Breast epithelium (tissue), 4 donors: ENCODE data around the gene TTC7B. TPM values are rescaled to one million over a fixed set of nuclear protein-coding genes. Genes with fewer than 3 reads are reported as not detected.

Source experiments
- DNase-seq, 2 donors: peaks; one replicate each; pipeline ENCODE4 v3.0.0-alpha.2; 2019; ENCODE audit warnings: low spot score in 2 of 2
- H3K27ac ChIP-seq, 2 donors: fragments of 200-600 bp; sonication (generic) in 1 of 2; one replicate each; pipeline ENCODE4 v1.5.1; 2016 to 2019; ENCODE audit warnings: mild to moderate bottlenecking in 1 of 2
- H3K27me3 ChIP-seq, 2 donors: fragments of 200-600 bp; sonication (generic) in 1 of 2; one replicate each; pipeline versions ENCODE4 v1.5.1 to v1.6.0; 2017 to 2019; ENCODE audit warnings: control low read depth in 1 of 2, mild to moderate bottlenecking in 1 of 2
- H3K36me3 ChIP-seq: fragments of 200-600 bp; one replicate; pipeline ENCODE4 v1.5.1; 2019
- H3K4me1 ChIP-seq, 2 donors: fragments of 200-600 bp; sonication (generic); one replicate each; pipeline ENCODE4 v1.5.1; 2016 to 2019; ENCODE audit warnings: control low read depth in 1 of 2
- H3K4me3 ChIP-seq, 3 donors: fragments of 200-600 bp; sonication (generic); 1 replicate in 2 of 3; 2 replicates in 1 of 3; pipeline ENCODE4 v1.5.1; 2016 to 2019; ENCODE audit warnings: mild to moderate bottlenecking in 3 of 3, moderate library complexity in 2 of 3
- H3K9me3 ChIP-seq, 2 donors: fragments of 200-600 bp; sonication (generic) in 1 of 2; one replicate each; pipeline ENCODE4 v1.5.1; 2016 to 2019; ENCODE audit warnings: control low read depth in 1 of 2
- CTCF ChIP-seq, 3 donors: fragments of 450-650 bp; IDR thresholded peaks; one replicate each; pipeline ENCODE4 v1.5.1; 2016 to 2017; ENCODE audit warnings: antibody characterized with exemption in 3 of 3, mild to moderate bottlenecking in 3 of 3, moderate library complexity in 3 of 3
- POLR2A ChIP-seq: fragments of 450-650 bp; IDR thresholded peaks from one replicate; pipeline ENCODE4 v1.6.1; 2016; ENCODE audit warnings: antibody characterized with exemption, mild to moderate bottlenecking, moderate library complexity
- POLR2AphosphoS5 ChIP-seq, 3 donors: sonication (generic); formaldehyde crosslinking; IDR thresholded peaks; one replicate each; pipeline ENCODE4 v1.6.1; 2017; ENCODE audit warnings: antibody characterized with exemption in 3 of 3
- intact Hi-C: fragments of 100-400 bp; cut with DNase I; formaldehyde crosslinking; loops from one replicate; pipeline ENCODE4 v1.15.1; 2023; ENCODE audit warnings: low total_unique reads
- total RNA-seq, 3 donors: library from RNA; depleted of rRNA; stranded (reverse); fragments of >200 nt; gene quantifications; one replicate each; pipeline ENCODE4 v1.1.0, GENCODE V29; 2016

Gene TTC7B
- total RNA-seq, 3 donors from 2014 or later, result 14.0 to 29.1 (median 22.0) TPM

DNA sequence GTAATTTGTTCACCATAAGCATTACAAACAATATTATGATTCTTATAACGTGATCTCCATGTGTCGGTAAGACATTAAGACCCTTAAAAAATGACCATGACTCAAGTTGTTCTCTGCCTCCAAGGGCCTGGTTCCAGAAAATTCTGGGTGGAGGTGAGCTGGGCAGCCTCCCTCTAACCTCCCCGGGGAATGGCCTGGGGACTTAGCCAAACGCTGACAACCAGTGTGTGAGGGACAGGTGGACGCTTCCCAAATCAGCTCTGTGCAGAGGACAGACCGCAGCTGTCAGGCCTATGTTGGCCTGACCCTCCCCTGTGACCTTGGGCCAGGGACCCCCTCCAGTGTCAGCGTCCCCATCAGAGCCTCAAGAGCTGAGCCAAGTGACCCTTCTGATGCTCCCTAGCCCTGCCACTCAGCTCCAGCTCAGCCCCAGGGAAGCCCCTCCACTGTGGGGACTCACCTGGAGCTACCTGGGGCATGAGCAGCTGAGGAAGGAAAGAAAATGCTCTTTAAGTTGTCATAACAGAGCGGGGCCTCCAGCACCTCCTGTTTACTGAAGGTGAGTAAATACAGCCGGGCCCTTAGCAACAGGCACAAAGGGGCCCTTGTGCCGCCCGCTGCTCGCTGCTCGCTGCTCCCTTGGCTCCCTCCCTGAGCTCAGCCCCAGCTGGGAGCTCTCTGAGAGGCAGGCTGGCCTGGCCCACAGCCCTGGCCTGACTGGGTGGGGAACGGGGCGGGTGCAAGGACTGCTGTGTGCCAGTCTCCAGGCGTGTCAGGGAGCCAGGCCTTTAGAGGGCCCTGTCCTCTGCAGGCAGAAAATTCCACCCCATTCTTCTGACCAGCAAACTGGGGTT is 302.8 kb downstream of the TTC7B start:
- no peaks in the 10 kb centered on the region for H3K9me3 ChIP-seq
- peaks cover 4 to 20% of the 10 kb centered on the region in 2 donors for H3K4me1 ChIP-seq
- intact Hi-C loops, result no loop called here

GRCh38 chr14:90512329-90512991 is 303.8 kb downstream of the TTC7B start:
- no peak overlapping the region for H3K4me3 ChIP-seq
- DNase-seq, result no peak
- H3K27ac ChIP-seq, result peak overlapping the region; percentile 96 to 98
- TF ChIP-seq POLR2AphosphoS5 (IDR thresholded peaks at IDR 0.05), result no peak
- TF ChIP-seq CTCF (IDR thresholded peaks at IDR 0.05), result no peak
- TF ChIP-seq POLR2A, result no peak
- no peaks in the 10 kb centered on the region for H3K27me3 ChIP-seq
- H3K9me3 ChIP-seq, result no peaks in the 10 kb centered on the region
- intact Hi-C loops, result no loop called here
- peaks cover 4 to 23% of the 10 kb centered on the region in 2 donors for H3K4me1 ChIP-seq
- H3K36me3 ChIP-seq, result no peaks in the 10 kb centered on the region

More for the DNA sequence above, 302.8 kb downstream of the TTC7B start:
- no peaks in the 10 kb centered on the region for H3K36me3 ChIP-seq
- no peak overlapping the region for H3K4me3 ChIP-seq
- peak overlapping the region; percentile 96 to 98 for H3K27ac ChIP-seq
- peak; percentile 82 to 91 for DNase-seq
- no peaks in the 10 kb centered on the region for H3K27me3 ChIP-seq
- TF ChIP-seq CTCF (IDR thresholded peaks at IDR 0.05) (no peak), POLR2AphosphoS5 (IDR thresholded peaks at IDR 0.05) (peak in 1 of 3 donors; percentile 56), POLR2A (no peak)

DNA sequence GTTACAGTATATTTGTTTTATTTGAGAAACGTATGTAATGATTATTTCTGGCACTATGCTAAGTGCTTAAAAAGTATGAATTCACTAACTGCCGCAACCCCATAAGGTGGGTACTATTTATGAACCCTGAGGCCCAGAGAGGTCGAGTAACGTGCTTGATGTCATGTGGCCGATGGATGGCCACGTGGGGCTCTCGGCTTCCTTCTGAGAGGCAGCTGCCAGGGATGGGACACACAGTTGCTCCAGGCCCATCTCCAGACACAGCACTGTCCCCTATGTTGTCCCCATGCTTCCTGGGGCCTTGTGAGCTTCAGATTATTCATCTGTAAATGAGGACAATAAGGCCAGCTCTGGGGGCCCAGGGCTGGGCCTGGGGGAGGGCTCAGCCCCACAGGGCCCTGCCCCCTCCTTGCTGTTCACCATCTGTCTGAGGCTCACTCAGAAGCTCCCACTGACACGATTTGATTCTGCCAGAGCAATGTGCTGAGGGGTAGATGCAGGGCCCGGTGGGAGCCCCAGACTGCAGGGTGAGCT is 304.4 kb downstream of the TTC7B start:
- intact Hi-C loops, result no loop called here
- no peaks in the 10 kb centered on the region for H3K9me3 ChIP-seq
- DNase-seq, result no peak
- no peaks in the 10 kb centered on the region for H3K27me3 ChIP-seq
- H3K4me1 ChIP-seq, result peaks cover 4 to 23% of the 10 kb centered on the region in 2 donors
- H3K27ac ChIP-seq, result peak overlapping the region; percentile 96 to 98
- H3K4me3 ChIP-seq, result no peak overlapping the region
- TF ChIP-seq POLR2AphosphoS5 (IDR thresholded peaks at IDR 0.05), result no peak
- no peak for TF ChIP-seq CTCF (IDR thresholded peaks at IDR 0.05)
- no peak for TF ChIP-seq POLR2A
- no peaks in the 10 kb centered on the region for H3K36me3 ChIP-seq

- no peak for DNase-seq
- TF ChIP-seq POLR2AphosphoS5 (IDR thresholded peaks at IDR 0.05) (no peak), POLR2A (no peak)
- H3K27ac ChIP-seq, result peak overlapping the region; percentile 96 to 98
- peaks cover 4 to 23% of the 10 kb centered on the region in 2 donors for H3K4me1 ChIP-seq
- intact Hi-C loops, result no loop called here
- no peaks in the 10 kb centered on the region for H3K27me3 ChIP-seq
- H3K9me3 ChIP-seq, result no peaks in the 10 kb centered on the region
- H3K36me3 ChIP-seq, result no peaks in the 10 kb centered on the region
- no peak overlapping the region for H3K4me3 ChIP-seq
These were observed 305.0 kb downstream of the TTC7B start for GRCh38 chr14:90511252-90511651.

GRCh38 chr14:90510159-90510558 is 306.1 kb downstream of the TTC7B start:
- DNase-seq, result peak; percentile 88 to 93
- TF ChIP-seq CTCF (IDR thresholded peaks at IDR 0.05) (no peak), POLR2AphosphoS5 (IDR thresholded peaks at IDR 0.05) (peak in 1 of 3 donors; percentile 57), POLR2A (no peak)
- intact Hi-C loops, result no loop called here

More at GRCh38 chr14:90510159-90510558, 306.1 kb downstream of the TTC7B start:
- Histone ChIP-seq H3K27me3 (no peaks in the 10 kb centered on the region), H3K27ac (peak overlapping the region; percentile 76 to 96), H3K9me3 (no peaks in the 10 kb centered on the region), H3K4me1 (peaks cover 4 to 23% of the 10 kb centered on the region in 2 donors), H3K36me3 (no peaks in the 10 kb centered on the region), H3K4me3 (no peak overlapping the region)
